HTERT RPE-1 (cell line): ENCODE data around the gene OR6J1.
"Not testable (repeated sequence)": the region's sequence is repeated elsewhere in the genome, so short reads cannot be mapped to it uniquely, and the experiment has no call there.

Source experiments
- in situ Hi-C: fragments of 300-500 bp; cut with MboI; formaldehyde crosslinking; loops from 4 replicates; pipeline ENCODE4 v1.14.3; 2020; ENCODE audit warnings: low sequenced_read_pairs

Gene OR6J1

DNA sequence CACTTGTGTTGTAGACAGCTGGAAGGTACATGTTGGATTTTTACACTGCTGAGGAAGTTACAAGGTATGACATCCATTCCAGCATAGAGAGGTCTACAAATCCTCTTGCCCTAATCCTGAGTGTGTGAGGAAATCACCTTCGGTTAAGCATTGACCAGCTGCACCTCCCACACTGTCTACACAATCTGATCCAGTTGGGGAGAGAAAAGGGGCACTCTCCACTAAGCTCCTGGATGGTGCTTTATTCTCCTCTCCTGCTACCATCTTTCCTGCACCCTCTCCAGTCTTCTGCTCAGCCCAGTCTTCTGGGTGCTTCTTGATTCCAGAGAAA lies at the start of gene OR6J1:
Gene OR6J1 (minus strand): TSS at position 48 of the 331 bp plus-strand sequence. CDS start 9,541 bp downstream, outside the sequence.
- in situ Hi-C loops: no loop called here

DNA sequence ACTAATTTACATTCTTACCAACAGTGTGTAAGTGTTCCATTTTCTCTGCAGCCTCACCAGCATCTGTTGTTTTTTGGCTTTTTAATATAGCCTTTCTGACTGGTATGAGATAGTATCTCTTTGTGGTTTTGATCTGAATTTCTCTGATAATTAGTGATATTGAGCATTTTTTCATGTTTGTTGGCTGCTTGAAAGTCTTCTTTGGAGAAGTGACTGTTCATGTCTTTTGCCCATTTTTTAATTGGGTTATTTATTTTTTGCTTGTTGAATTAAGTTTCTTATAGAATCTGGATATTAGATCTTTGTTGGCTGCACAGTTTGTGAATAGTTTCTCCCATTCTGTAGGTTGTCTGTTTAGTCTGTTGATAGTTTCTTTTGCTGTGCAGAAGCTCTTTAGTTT lies 48.0 kb upstream of the OR6J1 start:
- in situ Hi-C loops: no loop called here

DNA sequence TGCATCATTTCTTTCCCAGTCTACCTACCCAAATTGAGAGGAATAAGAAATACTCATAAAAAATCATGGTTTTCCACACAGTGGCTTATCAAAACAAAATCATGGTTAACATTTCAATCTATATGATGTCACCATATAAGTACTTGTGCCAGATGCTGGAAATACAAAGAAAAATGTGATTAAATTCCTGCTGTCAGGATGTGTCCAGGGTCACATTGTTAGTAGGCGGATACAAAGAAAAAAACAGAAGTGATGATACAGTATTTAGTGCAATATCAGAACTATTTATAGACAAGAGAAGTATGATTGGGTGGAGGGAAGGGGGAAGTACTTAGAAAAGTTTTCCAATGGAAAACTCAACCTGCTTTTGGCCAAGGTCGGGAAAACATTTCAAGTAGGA lies 47.0 kb upstream of the OR6J1 start:
- in situ Hi-C loops: no loop called here

DNA sequence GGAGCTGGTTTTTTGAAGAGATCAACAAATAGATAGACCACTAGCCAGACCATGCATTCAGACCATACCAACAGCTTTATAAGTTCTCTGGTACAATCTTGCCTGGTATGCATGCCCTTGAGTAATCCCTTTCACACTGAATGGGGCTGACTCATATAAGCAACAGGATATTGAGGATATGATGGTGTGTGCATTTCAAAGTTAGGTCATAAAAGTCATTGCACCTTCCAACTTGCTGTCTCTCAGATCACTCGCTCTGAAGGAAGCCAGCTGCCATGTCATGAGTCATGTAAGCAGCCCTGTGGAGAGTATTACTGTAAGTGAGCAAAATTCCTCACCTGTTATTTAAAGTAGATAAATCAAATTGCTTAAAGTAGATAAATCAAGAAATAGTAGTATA lies 45.0 kb upstream of the OR6J1 start:
- in situ Hi-C loops: no loop called here

DNA sequence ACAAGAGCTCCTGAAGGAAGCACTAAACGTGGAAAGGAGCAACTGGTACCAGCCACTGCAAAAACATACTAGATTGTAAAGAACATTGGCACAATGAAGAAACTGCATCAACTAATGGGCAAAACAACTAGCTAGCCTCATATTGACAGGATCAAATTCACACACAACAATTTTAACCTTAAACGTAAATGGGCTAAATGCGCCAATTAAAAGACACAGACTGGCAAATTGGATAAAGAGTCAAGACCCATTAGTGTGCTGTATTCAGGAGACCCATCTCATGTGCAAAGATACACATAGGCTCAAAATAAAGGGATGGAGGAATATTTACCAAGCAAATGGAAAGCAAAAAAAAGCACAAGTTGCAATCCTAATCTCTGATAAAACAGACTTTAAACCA lies 43.8 kb upstream of the OR6J1 start:
- in situ Hi-C loops: not testable (repeated sequence)

DNA sequence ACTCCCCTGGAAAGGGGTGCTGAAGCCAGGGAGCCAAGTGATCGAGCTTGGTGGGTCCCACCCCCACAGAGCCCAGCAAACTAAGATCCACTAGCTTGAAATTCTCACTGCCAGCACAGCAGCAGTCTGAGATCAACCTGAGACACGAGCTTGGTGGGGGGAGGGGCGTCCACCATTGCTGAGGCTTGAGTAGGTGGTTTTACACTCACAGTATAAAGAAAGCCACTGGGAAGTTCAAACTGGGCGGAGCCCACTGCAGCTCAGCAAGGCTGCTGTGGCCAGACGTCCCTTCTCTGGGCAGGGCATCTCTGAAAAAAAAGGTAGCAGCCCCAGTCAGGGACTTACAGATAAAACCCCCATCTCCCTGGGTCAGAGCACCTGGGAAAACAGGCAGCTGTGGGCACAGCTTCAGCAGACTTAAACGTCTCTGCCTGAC lies 42.0 kb upstream of the OR6J1 start:
- in situ Hi-C loops: not testable (repeated sequence)

DNA sequence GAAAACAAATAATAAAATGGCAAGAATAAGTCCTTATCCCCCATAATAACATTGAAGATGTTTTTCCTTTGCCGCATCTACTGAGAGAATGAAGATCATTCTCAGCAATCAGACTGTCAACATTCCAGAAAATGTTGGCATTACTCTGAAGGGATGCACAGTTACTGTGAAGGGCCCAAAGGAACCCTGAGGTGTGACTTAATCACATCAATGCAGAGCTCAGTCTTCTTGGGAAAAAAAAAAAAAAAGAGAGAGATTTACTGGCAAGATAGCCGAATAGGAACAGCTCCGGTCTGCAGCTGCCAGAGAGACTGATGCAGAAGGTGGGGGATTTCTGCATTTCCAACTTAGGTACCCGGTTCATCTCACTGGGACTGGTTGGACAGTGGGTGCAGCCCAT lies 41.3 kb upstream of the OR6J1 start:
- in situ Hi-C loops: no loop called here

DNA sequence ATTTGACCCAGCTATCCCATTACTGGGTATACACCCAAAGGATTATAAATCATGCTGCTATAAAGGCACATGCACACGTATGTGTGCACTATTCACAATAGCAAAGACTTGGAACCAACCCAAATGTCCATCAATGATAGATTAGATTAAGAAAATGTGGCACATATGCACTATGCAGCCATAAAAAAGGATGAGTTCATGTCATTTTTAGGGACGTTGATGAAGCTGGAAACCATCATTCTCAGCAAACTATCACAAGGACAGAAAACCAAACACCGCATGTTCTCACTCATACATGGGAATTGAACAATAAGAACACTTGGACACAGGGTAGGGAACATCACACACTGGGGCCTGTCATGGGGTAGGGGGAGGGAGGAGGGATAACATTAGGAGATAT lies 39.3 kb upstream of the OR6J1 start:
- in situ Hi-C loops: not testable (repeated sequence)

DNA sequence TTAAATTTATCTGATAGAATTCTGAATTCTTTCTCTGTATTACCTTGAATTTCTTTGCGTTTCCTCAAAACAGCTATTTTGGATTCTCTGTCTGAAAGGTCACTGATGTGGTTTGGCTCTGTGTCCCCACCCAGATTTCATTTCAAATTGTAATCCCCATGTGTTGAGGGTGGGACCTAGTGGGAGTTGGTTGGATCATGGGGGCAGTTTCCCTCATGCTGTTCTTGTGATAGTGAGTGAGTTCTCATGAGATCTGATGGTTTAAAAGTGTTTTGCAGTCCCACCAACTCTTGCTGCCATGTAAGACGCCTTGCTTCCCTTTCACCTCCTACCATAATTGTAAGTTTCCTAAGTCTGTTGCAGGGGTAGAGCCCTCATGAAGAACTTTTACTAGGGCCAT lies 34.1 kb upstream of the OR6J1 start:
- in situ Hi-C loops: no loop called here

DNA sequence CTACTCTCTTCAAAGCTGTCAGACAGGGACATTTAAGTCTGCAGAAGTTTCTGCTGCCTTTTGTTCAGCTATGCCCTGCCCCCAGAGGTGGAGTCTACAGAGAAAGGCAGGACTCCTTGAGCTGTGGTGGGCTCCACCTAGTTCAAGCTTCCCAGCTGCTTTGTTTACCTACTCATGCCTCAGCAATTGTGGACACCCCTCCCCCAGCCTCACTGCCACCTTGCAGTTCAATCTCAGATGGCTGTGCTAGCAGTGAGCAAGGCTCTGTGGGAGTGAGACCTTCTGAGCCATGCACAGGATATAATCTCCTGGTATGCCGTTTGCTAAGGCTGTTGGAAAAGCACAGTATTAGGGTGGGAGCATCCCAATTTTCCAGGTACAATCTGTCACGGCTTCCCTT lies 33.4 kb upstream of the OR6J1 start:
- in situ Hi-C loops: not testable (repeated sequence)

DNA sequence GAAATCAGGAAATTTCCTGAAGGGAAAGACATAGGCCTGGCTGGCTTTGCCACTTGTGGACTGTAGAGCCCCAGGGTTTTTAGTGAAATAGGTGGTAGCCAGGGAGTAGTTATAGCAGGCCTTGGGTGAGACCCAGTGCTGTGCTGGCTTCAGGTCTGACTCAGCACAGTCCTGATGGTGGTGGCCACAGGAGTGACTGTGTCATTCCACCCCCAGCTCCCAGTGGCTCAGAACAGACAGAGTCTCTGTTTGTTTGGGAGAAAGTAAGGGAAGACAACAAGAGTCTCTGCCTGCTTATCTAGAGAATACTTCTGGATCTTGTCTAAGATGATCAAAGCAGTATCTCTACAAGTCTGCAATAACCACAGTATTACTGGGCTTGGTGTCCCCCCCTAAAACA lies 27.5 kb upstream of the OR6J1 start:
- in situ Hi-C loops: no loop called here

DNA sequence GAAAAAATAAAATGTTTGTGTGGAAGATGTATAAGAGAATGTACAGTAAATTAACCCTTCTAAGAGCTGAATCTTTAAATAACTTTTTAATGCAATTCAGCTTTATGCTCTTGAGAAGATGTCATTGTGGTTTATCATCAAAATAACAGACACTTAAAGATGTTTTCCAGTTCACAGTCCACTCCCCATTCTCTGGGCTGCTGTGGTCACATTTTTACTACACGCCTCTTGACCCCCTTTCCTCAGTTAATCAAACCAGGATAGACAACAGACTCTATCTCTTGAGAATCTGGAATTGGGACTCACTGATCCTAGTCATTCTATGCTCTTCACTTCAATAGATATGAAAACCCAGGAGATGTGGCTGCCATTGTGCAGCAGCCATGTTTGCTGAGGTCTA lies 24.7 kb upstream of the OR6J1 start:
- in situ Hi-C loops: no loop called here

DNA sequence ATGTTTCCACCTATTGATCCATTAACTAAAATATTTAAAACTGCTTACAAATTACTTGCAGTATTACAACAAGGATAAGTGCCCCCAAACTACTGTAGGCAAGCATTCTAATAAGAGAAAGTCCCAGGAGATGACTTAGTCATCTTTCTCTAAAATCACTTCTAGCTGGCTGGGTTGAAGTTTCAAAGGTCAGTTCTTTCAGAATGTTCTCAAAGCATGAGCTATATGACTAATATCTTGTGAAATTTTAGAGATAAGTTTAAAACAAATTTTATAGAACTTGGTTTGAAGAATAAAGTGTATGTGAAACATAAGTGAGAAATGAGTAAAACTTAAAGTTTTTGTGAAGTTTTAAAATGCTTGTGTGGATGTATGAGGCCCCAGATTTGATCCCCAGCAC lies 24.3 kb upstream of the OR6J1 start:
- in situ Hi-C loops: no loop called here

DNA sequence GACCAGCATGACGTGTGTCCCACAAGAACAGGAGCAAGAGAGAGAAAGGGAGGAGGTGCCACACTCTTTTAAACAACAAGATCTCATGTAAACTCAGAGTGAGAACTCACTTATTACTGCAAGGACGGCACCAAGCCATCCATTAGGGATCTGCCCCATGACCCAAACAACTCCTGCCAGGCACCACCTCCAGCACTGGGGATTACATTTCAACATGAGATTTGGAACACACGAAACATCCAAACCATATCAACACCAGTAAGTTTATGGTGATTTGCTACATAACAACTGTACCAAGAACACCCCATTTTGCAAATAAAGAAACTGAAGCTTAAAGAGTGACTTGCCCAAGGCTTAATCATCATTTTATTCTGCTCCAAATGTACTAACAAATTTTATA lies 23.7 kb upstream of the OR6J1 start:
- in situ Hi-C loops: no loop called here

DNA sequence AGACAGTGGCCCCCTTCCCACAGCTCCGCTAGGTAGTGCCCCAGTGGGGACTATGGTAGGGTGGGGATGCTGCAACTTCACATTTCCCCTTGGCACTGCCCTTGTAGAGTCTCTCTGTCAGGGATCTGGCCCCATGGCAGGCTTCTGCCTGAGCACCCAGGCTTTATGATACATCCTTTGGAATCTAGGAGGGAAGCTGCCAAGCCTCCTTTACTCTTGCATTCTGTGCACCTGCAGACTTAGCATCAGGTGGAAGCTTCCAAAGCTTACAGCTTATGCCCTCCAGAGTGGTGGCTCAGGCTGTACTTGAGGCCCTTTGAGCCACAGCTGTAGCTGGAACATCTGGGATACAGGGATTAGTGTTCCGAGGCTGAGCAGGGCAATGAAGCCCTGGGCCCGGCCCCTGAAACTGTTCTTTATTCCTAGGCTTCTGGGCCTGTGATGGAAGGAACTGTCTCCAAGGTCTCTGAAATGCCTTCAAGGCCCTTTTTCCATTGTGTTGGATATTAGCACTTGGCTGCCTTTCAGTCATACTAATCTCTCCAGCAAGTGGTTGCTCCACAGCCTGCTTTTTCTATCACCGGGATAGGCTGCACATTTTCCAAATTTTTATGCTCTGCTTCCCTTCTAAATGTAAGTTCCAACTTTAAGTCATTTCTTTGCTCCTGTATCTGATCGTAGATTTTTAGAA lies 22.2 kb upstream of the OR6J1 start:
- in situ Hi-C loops: no loop called here

DNA sequence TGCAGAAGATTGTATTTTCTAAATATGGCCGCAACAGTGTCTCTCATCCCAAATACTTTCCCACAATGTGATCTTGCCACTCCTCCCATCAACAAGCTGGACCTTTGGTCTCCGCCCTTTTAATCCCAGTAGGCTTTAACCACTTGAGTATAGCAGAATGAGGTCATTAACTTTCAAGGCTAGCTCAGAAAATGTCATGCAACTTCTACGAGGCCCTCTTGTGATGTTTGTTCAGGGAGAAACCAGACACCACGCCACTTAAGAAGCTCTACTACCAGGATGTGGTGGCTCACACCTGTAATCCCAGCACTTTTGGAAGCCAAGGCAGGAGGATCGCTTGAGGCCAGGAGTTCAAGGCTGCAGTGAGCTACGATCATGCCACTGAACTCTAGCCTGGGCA lies 20.1 kb upstream of the OR6J1 start:
- in situ Hi-C loops: no loop called here

DNA sequence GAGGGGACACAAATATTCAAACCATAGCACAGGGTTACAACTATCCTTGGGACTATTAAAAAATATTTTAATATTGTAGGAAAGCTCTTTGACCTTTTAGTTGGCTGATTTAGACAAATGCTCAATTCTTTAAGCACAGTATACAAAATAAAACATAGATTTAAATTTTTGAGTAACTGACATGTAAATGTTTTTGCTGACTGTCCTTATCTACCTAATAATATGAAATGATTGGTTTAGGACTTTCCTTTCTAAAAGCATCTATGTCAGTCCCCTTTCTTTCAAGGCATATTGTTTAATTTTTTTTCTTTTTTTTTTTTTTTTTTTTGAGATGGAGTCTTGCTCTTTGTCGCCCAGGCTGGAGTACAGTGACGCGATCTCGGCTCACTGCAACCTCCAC lies 16.5 kb upstream of the OR6J1 start:
- in situ Hi-C loops: no loop called here

DNA sequence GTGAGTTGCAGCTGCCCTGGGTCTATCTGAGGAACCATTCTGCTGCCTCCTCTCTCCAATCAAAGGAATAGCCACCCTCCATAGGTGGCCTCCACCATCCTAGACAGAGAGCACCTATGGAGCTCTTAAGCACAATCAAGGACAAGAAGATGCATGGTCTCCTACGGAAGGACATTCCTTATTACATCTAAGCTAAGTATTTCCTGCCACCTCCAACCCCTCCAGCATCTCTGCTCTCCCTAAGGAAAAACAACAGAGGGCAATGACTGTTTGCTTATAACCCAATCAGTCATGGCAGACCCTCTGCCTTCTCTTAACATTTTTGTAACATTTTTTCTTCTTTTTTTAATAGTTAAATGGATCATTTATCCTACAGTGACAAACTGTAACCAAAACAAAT lies 14.8 kb upstream of the OR6J1 start:
- in situ Hi-C loops: no loop called here

DNA sequence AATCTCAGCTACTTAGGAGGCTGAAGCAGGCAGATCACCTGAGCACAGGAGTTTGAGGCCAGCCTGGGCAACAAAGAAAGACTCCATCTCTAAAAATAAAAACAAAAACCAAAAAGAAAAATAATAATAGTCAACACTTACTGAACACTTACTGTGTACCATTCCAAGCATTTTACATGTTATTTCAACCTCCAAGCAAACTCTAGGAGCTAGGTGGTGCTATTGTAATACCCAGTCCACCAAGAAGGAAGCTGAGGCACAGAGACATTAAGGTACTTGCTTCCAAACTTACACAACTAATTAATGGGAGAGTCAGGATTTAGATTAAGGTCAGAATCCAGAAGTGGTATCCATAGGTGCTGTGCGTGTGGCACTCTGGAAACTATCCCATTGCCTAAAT lies 13.7 kb upstream of the OR6J1 start:
- in situ Hi-C loops: no loop called here

DNA sequence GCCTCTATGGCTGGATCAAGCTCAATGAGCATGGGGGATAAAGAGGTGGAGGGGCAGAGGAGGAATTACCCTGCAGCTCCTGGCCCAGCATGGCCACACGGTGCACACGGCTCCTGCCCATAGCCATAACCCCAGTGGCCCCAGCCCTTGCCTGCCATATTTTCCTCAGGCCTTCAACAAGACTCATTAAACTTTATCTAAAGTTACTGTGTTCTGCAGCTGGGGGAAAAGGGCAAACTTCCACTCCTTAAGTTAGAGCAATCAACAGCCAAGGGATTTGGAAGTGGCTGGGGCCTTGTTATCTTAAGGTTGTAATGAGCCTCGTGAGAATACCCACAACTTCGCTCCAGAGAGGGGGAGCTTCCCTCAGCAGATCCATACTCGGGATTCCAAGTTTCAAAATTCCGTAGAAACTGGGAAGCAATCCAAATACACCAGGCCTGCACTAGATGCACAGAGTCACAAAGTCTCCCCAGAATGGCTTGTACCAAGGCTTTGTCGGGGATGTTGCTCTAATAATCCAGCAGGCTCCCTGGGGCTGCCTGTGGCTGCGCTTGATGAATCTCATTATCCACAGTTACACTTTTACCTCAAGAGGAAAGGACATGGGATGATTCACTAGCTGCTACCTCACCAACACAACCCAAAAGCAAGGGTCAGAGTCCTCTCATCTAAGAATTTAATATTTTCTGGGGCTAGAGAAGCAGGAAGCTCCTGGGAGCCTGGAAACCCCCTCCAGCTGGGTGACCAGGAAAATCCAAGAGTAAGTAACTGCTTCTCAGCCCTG lies 13.0 kb upstream of the OR6J1 start:
- in situ Hi-C loops: no loop called here

DNA sequence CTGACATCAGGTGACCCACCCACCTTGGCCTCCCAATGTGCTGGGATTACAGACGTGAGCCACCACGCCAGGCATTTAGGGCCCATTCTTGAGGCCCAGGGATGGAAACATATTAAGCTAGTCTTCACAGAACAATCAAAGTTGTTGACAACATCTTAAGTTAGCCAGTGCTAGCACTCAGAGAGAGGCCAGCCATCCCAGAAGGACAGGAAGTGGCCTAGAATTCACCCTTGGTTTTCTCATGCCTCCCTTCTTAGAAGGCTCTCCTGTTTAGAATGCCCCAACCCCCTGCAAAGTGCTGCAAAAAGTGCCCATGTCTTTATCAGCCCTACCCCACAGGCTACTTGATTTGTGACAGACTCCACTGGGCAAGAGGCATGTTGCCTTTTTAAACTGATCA lies 12.1 kb upstream of the OR6J1 start:
- in situ Hi-C loops: no loop called here

DNA sequence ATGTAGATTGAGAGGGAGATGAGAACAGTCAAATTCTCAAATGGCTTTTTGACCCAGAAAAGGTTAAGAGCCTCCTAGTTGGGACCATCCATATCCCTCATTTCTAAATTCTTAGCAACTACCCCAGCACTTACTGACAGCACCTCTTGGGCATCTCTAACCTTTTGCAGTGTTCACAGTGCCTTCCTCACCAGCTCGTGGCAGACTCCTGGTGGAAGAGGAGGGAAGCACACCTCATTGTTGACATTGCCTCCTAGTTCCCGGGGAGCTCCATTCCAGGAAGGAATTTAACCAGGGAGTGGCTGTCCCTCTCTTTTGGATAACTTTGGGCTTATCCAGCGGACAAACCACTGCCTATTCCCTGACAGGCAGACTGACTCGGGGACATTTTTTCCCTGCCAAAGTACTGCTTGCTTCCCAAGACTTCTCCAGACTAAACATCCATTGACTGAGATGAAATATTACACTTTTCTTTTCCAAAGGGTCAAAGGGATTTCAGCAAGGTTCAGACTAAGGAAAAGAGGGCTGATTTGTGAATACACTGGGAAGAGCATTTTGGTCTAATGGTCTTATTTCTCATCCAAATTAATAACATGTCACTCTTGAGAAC lies 9.0 kb upstream of the OR6J1 start:
- in situ Hi-C loops: no loop called here
